Neural cell (in vitro differentiated cells): ENCODE measurements around the gene MYRIP.

ENCODE experiments used
- CTCF ChIP-seq: fragments of 450-650 bp; IDR thresholded peaks from 2 replicates; pipeline ENCODE4 v1.5.1; 2014; ENCODE audit warnings: antibody characterized with exemption, mild to moderate bottlenecking, moderate library complexity; ENCODE audit not compliant: poor library complexity, severe bottlenecking
- EP300 ChIP-seq: fragments of 450-650 bp; conservative IDR thresholded peaks from 2 replicates; pipeline ENCODE4 v1.6.1; 2014; ENCODE audit warnings: antibody characterized with exemption, mild to moderate bottlenecking, moderate library complexity; ENCODE audit not compliant: poor library complexity, severe bottlenecking
- EZH2 ChIP-seq: fragments of 200-600, 300-800 bp; shearing (Covaris generic), sonication (generic); IDR thresholded peaks from 2 replicates; pipeline ENCODE4 v1.6.1; 2014; ENCODE audit warnings: antibody characterized with exemption, low read length, borderline replicate concordance, mild to moderate bottlenecking; ENCODE audit not compliant: insufficient read depth, poor library complexity, severe bottlenecking
- TAF1 ChIP-seq: IDR thresholded peaks from 2 replicates; pipeline ENCODE4 v1.6.1; 2012; ENCODE audit warnings: low read depth

DNA sequence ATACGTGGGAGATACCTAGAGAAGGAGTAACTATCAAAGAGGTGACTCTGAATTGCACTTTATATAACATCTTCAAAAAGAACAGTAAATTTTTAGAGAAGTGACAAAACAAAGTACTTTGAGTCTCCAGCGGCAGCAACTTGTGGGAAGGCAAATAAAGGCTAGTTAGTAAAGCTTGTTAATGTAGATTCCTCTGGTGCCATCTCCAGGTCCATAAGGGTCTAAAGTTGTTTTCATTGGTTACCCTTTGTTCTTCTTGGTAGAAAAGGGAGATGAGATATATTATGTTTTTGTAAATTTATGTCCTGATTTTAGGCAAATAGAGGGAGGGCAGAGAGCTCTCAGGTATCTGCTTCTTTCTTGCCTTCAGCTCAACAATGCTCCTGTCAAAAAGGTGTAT lies 161.6 kb downstream of the MYRIP start:
- no peak for TF ChIP-seq CTCF
- no peak for TF ChIP-seq EP300
- TF ChIP-seq EZH2 = no peak
- TF ChIP-seq TAF1 = no peak
